Measurements from ENCODE around the gene CCNO.

Gene CCNO

GRCh38 chr5:55222985-55223811, 10.2 kb downstream of the CCNO start:
- no peak overlapping the region for H3K4me3 ChIP-seq (ENCODE audit: low read depth, low read length)
- no peak for TF ChIP-seq CTCF (IDR thresholded peaks at IDR 0.05; ENCODE audit: low read depth, low read length, missing control alignments)
- no peak for DNase-seq (ENCODE audit: low read depth)

- no peak for TF ChIP-seq CTCF (IDR thresholded peaks at IDR 0.05; ENCODE audit: low read depth, low read length, missing control alignments)
- H3K4me3 ChIP-seq (ENCODE audit: low read depth, low read length) = no peak overlapping the region
- DNase-seq (ENCODE audit: low read depth) = no peak
Measured at GRCh38 chr5:55222092-55222984, 11.1 kb downstream of the CCNO start.

- TF ChIP-seq CTCF (IDR thresholded peaks at IDR 0.05; ENCODE audit: low read depth, low read length, missing control alignments) = no peak
- H3K4me3 ChIP-seq (ENCODE audit: low read depth, low read length) = no peak overlapping the region; the same call in 1 of the 2 replicates
- no peak for DNase-seq (ENCODE audit: low read depth)
Measured at GRCh38 chr5:55220433-55221185, 12.8 kb downstream of the CCNO start.

GRCh38 chr5:55219770-55220169, 13.6 kb downstream of the CCNO start:
- TF ChIP-seq CTCF (IDR thresholded peaks at IDR 0.05; ENCODE audit: low read depth, low read length, missing control alignments) = no peak
- no peak overlapping the region for H3K4me3 ChIP-seq (ENCODE audit: low read depth, low read length)
- DNase-seq (ENCODE audit: low read depth) = no peak

GRCh38 chr5:55218967-55219366, 14.4 kb downstream of the CCNO start:
- DNase-seq (ENCODE audit: low read depth) = no peak
- no peak for TF ChIP-seq CTCF (IDR thresholded peaks at IDR 0.05; ENCODE audit: low read depth, low read length, missing control alignments)
- no peak overlapping the region for H3K4me3 ChIP-seq (ENCODE audit: low read depth, low read length)

GRCh38 chr5:55211184-55211874, 22.1 kb downstream of the CCNO start:
- no peak overlapping the region for H3K4me3 ChIP-seq (ENCODE audit: low read depth, low read length)
- TF ChIP-seq CTCF (IDR thresholded peaks at IDR 0.05; ENCODE audit: low read depth, low read length, missing control alignments) = no peak
- DNase-seq (ENCODE audit: low read depth) = no peak

Measured in GM12864 (cell line).